Fibroblast of lung (primary cell): ENCODE measurements around the gene CTNNAL1. TPM values are rescaled to one million over a fixed set of nuclear protein-coding genes. Genes with fewer than 3 reads are reported as not detected.
A peak's percentile ranks its signal among the peaks of the same experiment; 100 is the strongest.
"Not testable (repeated sequence)": the region's sequence is repeated elsewhere in the genome, so short reads cannot be mapped to it uniquely, and the experiment has no call there.

ENCODE experiments used
- DNase-seq, 2 donors: peaks; one replicate each; pipeline versions ENCODE4 v3.0.0 to v3.0.0-alpha.2; 2010; ENCODE audit warnings: low read depth in 2 of 2
- H2AFZ ChIP-seq: 2 replicates; pipeline ENCODE4 v1.5.1; 2012; ENCODE audit warnings: low read length, control low read depth, inconsistent platforms
- H3K27ac ChIP-seq: 2 replicates; pipeline ENCODE4 v1.5.1; 2011; ENCODE audit warnings: low read length, control low read depth; ENCODE audit not compliant: insufficient read depth
- H3K27me3 ChIP-seq: 2 replicates; pipeline ENCODE4 v1.5.1; 2011; ENCODE audit warnings: mild to moderate bottlenecking, low read length; ENCODE audit not compliant: control insufficient read depth, insufficient read depth
- H3K36me3 ChIP-seq: 2 replicates; pipeline ENCODE4 v1.5.1; 2011; ENCODE audit warnings: low read length; ENCODE audit not compliant: control insufficient read depth, insufficient read depth
- H3K4me1 ChIP-seq: 2 replicates; pipeline ENCODE4 v1.5.1; 2011; ENCODE audit warnings: low read length; ENCODE audit not compliant: control insufficient read depth, insufficient read depth; ENCODE audit errors: extremely low read depth
- H3K4me2 ChIP-seq: 2 replicates; pipeline ENCODE4 v1.5.1; 2011; ENCODE audit warnings: low read length, control low read depth; ENCODE audit not compliant: insufficient read depth; ENCODE audit errors: extremely low read depth
- H3K4me3 ChIP-seq, 4 experiments: fragments of 200-600 bp in 1 of 4; sonication (generic) in 1 of 4; replicated peaks in 1 of 4; 2 replicates each; pipeline ENCODE4 v1.5.1; 2011 to 2016; ENCODE audit warnings: low read length in 4 of 4, low read depth in 3 of 4, mild to moderate bottlenecking in 3 of 4, control low read depth in 2 of 4, inconsistent platforms in 1 of 4, mixed read lengths in 1 of 4; ENCODE audit not compliant: insufficient read depth in 1 of 4; ENCODE audit errors: control extremely low read depth in 1 of 4
- H3K79me2 ChIP-seq: 2 replicates; pipeline ENCODE4 v1.5.1; 2012; ENCODE audit warnings: mild to moderate bottlenecking, low read length, inconsistent platforms; ENCODE audit not compliant: control insufficient read depth, insufficient read depth
- H3K9ac ChIP-seq: 2 replicates; pipeline ENCODE4 v1.5.1; 2011; ENCODE audit warnings: mild to moderate bottlenecking, low read length, control low read depth; ENCODE audit not compliant: insufficient read depth
- H3K9me3 ChIP-seq: 2 replicates; pipeline ENCODE4 v1.5.1; 2012; ENCODE audit warnings: low read depth, low read length; ENCODE audit not compliant: control insufficient read depth, insufficient read depth
- H4K20me1 ChIP-seq: 2 replicates; pipeline ENCODE4 v1.5.1; 2011; ENCODE audit warnings: low read length; ENCODE audit not compliant: control insufficient read depth, insufficient read depth; ENCODE audit errors: extremely low read depth
- CTCF ChIP-seq, 2 donors: IDR thresholded peaks in 1 of 2; conservative IDR thresholded peaks in 1 of 2; 1 replicate in 1 of 2; 2 replicates in 1 of 2; pipeline ENCODE4 v1.5.1; 2011 to 2012; ENCODE audit warnings: low read length in 2 of 2, control low read depth in 1 of 2, inconsistent platforms in 1 of 2, low read depth in 1 of 2, mild to moderate bottlenecking in 1 of 2
- EZH2 ChIP-seq: IDR thresholded peaks from 2 replicates; pipeline ENCODE4 v1.5.1; 2012; ENCODE audit warnings: low read length, control low read depth, mild to moderate bottlenecking; ENCODE audit errors: missing control alignments
- polyA plus RNA-seq, 2 donors: library from polyadenylated mRNA; depleted of rRNA in 1 of 2; stranded (reverse) in 1 of 2; unstranded in 1 of 2; fragments of >200 nt; gene quantifications; 2 replicates each; pipeline ENCODE4 v1.2.1, GENCODE V29; 2011 to 2012; ENCODE audit warnings: missing spikeins in 1 of 2
- total RNA-seq: library from RNA; depleted of rRNA; stranded (reverse); fragments of >200 nt; gene quantifications from 2 replicates; pipeline ENCODE4 v1.2.1, GENCODE V29; 2014

CTNNAL1 gene
- total and polyA plus RNA-seq, 2 donors (not counting 1 experiment from before 2014, with no cell fraction given) = 68.4 to 95.2 TPM

DNA sequence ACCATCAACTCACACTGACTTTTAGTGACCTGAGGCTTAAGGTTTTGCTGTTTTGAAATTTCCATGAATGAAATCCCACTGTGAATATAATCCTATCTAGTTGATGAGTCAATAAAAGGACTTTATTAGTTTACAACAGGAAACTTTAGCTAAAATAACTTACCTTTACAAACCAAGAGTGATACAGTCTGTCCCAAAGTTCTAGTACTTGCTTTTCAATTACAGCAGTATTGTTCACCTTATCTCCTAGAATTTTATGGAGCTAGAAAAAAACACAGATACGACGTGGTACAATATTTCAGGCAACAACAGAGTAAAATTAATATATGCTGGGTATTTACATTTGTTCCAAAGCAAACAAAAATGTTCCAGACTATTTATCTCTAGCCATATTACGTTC is 46.9 kb upstream of the CTNNAL1 start:
- Histone ChIP-seq H4K20me1 (no peaks in the 10 kb centered on the region), H3K9ac (no peak overlapping the region), H3K36me3 (peaks cover 7% of the 10 kb centered on the region), H3K79me2 (no peaks in the 10 kb centered on the region), H2AFZ (no peak overlapping the region), H3K4me3 (no peak overlapping the region), H3K4me1 (no peaks in the 10 kb centered on the region), H3K27me3 (no peaks in the 10 kb centered on the region), H3K4me2 (no peak overlapping the region), H3K27ac (no peak overlapping the region), H3K9me3 (no peaks in the 10 kb centered on the region)
- TF ChIP-seq CTCF (conservative IDR thresholded peaks at IDR 0.05 in 1 of 2, IDR thresholded peaks at IDR 0.05 in 1 of 2; ENCODE audit: low read depth in 1 of 2, low read length in 2 of 2) = no peak
- TF ChIP-seq EZH2 = no peak
- DNase-seq = no peak

- H3K27me3 ChIP-seq, H3K9ac ChIP-seq, H3K4me1 ChIP-seq, H4K20me1 ChIP-seq, H3K27ac ChIP-seq, H3K79me2 ChIP-seq, H2AFZ ChIP-seq, H3K9me3 ChIP-seq, H3K36me3 ChIP-seq, H3K4me3 ChIP-seq, H3K4me2 ChIP-seq: not testable (repeated sequence)
- DNase-seq = peak in 1 of 2 donors; percentile 18
Observed at GRCh38 chr9:109053121-109053520, 39.8 kb upstream of the CTNNAL1 start.

DNA sequence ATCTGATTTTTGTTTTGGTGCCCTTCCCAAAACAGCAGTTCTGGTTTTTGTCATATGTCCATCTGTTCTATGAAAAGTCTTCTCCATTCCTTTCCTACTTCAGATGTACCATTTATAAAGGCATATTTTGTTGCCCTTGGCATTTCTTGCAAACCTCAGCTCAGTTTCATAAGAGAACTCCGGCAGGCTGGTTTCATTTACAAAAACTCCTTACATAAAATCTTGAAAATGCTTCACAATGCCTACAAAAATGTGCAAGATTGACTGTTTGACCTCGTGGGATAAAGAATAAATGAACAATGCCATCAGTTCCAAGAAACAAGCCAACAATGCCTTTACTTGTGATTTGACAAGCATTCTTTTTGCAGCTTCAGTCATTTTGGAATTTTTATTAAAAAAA is 39.1 kb upstream of the CTNNAL1 start:
- peak in 1 of 2 donors; percentile 79 for DNase-seq
- no peak overlapping the region for H3K4me3 ChIP-seq
- H3K4me2 ChIP-seq = no peak overlapping the region
- H3K9ac ChIP-seq = no peak overlapping the region
- TF ChIP-seq EZH2 (no peak), CTCF (conservative IDR thresholded peaks at IDR 0.05 in 1 of 2, IDR thresholded peaks at IDR 0.05 in 1 of 2; ENCODE audit: low read depth in 1 of 2, low read length in 2 of 2) (no peak)
- H3K27me3 ChIP-seq = no peaks in the 10 kb centered on the region
- no peaks in the 10 kb centered on the region for H3K9me3 ChIP-seq
- H3K79me2 ChIP-seq = no peaks in the 10 kb centered on the region
- H3K27ac ChIP-seq = no peak overlapping the region
- H4K20me1 ChIP-seq = no peaks in the 10 kb centered on the region
- H3K36me3 ChIP-seq = peaks cover 6% of the 10 kb centered on the region
- H3K4me1 ChIP-seq = no peaks in the 10 kb centered on the region
- no peak overlapping the region for H2AFZ ChIP-seq
